GM15510 (cell line): ENCODE measurements around the gene KRT4.

Experiments
- POLR2A ChIP-seq: IDR thresholded peaks from 3 replicates; pipeline ENCODE4 v1.6.1; 2011; ENCODE audit warnings: borderline replicate concordance; ENCODE audit not compliant: insufficient read length; ENCODE audit errors: extremely low read depth

The KRT4 gene

DNA sequence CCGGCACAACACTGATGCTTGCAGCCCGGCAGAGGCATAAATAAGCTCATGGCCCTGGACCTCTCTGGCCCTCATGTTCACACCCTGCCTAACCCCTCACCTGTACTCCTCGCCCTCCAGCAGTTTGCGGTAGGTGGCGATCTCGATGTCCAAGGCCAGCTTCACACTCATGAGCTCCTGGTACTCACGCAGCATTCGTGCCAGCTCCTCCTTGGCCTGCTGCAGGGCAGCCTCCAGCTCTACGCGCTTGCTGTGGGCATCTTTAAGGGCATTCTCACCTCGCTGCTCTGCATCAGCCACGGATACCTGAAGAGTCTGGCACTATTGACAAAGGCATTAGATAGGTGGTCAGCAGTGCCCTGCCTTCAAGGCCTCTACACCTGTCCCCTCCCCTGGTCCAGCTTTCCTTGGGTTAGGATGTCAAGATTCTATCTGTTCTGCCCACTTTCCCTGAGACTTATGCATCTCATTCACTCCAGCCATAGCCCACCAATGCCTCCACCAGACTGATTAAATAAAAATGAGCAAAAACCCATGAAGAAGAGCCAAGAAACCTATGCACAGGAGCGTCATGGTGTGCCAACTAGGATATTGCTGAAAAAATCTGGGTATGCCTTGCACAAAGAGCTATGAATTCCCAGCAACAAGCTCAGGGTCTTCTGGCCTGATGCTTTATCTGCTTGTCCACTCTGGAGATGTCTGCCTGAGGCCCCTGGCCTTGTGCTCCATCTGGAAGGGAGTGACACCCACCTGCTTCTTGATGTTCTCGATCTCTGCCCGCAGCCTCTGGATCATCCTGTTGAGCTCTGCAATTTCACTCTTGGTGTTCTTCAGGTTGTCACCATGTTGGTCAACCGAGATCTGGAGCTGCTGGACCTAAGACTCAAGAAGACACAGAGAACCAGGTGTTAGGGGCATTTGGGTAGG lies 6.1 kb downstream of the KRT4 start:
- TF ChIP-seq POLR2A = no peak

DNA sequence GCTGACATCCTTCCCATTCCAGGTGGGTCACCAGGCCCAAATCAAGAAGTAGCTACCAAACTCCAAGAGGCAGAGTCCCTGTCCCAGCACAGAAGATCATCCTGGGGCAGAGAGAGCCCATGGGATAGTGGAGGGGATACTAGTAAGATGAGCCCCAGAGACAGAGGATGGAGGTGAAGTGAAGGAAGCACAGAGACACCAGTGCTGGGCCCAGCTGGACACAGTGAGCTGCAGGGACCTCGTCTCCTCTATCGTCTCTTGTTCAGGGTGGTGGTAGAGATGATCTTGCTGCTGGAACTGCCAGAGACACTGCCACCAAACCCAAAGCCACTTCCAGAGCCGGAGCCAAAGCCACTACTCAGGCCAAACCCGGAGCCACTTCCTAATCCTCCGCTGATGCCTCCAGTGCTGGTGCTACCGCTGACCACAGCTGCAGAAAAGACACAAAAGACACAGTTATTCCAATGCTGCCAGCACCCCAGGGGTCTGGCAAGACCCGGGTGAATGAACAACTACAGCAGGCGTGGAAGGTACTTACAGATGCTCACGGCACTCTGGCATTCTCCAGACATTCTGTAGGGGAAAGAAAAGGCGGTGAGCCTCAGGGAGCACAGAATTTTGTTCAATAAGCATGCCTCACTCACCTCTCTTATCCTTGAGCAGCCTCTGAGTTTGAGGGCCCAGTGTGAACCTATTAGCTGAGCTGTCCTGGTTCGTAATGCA lies 6.9 kb downstream of the KRT4 start:
- no peak for TF ChIP-seq POLR2A

DNA sequence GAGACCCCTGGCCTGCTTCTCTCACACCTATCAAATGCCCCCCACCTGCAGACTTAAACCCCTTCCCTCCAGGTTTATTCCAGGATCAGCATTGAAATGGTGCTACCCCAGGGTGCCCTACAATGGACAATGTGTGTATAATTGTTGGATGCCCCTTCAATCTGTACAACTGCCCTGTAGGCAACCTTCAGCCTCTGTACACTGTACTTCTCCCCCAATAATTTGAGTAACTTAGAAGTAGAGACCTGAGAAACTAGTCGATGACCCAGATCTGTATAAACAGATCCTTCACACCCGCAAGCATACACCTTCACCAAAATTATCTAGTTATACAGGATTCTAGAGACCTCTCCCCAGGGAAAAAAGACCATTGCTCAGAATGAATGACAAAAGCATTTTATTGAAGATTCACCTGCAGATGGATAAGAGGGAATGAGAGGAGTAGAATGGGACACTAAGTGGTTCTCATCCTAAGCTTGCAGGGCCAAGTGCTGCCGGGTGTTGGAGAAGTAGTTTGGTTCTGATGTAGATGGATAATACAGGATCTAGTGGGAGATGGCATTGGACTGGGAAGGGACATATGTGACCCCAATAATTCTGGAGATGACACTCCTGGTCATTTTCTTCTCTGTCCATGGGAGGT lies 7.6 kb downstream of the KRT4 start:
- TF ChIP-seq POLR2A = no peak

DNA sequence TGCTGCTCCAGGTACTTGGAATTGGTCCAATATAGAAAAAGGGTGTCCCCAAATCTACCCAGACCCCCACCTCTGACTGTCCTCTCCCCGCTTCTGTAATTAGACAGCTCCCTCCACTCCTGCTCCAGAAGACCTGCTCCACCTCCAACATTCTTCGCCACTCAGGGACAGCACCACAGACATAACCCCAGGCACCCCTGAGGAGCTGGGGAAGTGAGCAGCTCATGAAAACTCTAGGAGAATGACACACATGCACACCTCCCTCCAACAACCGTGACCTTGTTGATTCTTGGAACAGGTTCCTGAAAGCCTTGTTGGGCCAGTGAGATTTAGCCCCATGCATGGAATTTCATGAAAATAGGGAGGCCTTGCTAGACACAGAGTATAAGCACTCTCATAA lies 8.2 kb downstream of the KRT4 start:
- no peak for TF ChIP-seq POLR2A

DNA sequence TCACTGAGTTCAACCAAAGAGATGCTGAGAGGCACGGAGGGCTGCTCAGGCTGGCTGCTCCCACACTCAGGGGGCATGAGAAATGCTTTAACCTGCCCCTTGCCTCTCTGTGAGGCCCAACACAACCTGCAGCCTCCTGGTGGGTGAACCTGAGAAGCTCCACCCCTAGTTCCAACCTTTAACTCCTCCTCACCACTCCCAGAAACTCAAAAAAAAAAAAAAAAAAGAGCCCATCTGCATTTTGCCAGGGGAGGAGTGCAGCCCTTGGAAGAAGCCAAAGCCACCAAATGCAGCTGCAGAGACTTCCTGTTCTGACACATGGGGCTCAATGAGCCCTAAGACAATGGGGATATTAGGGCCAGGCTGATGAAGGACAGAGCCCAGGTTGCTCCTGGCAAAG lies 8.9 kb downstream of the KRT4 start:
- TF ChIP-seq POLR2A = no peak

DNA sequence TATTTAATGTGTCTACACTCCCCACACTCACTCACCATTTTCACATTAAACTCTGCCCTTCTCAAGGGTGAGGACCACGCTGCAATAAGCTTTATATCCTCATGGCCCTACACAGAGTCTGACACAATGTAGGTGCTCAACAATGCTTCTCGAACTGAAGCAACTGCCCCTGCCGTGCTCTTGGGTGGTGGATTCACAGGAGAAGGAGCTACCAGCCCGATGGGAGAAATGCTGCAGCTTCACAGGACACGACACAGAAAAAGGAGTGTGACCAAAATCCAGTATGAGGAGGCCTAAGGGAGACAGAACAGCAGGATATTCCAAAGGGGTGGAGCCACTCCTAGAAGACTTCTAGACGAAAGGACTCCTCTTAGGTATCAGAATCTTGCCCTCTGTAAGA lies 11.5 kb downstream of the KRT4 start:
- no peak for TF ChIP-seq POLR2A

DNA sequence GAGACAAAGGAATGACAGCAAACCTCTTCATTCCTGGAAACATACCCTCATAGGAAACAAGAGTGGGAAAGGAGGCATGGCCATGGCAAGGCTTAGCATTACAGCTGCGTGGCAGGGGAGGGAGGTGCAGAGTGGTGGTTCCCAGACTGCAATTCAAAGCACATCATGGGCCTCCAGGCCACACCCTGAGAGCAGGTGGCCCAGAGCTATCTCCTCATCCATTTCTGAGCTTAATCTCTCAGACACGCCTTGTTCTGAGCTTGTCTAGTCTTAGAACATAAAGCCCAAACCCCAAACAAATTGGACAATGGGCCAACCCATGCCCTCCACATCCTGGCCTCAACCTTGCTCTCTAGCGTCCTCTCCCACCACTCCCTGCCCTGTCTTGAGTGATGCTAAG lies 12.1 kb downstream of the KRT4 start:
- no peak for TF ChIP-seq POLR2A

DNA sequence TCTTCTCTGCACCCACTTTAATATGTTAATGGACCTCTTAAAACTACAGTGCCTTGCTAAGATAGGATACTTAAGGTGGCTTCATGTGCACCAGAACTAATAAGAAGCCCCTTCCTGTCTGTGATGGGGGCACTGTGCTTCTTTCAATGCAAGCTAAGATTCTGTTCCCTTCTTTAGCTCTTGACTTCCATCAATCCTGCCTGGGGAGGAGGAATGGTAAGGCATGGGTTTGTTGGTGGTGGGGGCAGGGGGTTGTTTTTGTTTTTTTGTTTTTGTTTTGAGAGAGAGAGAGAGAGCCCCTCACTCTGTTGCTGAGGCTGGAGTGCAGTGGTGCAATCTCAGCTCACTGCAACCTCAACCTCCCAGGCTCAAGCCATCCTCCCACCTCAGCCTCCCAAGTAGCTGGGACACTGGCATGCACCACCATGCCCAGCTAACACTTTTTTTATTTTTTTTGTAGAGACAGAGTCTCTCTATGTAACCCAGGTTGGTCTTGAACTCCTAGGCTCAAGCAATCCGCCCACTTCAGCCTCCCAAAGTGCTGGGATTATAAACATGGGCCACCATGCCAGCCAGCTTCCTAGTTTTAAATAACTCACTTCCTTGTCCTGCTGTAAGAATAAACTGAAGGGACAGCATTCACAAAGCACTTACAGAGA lies 13.5 kb downstream of the KRT4 start:
- TF ChIP-seq POLR2A = no peak

DNA sequence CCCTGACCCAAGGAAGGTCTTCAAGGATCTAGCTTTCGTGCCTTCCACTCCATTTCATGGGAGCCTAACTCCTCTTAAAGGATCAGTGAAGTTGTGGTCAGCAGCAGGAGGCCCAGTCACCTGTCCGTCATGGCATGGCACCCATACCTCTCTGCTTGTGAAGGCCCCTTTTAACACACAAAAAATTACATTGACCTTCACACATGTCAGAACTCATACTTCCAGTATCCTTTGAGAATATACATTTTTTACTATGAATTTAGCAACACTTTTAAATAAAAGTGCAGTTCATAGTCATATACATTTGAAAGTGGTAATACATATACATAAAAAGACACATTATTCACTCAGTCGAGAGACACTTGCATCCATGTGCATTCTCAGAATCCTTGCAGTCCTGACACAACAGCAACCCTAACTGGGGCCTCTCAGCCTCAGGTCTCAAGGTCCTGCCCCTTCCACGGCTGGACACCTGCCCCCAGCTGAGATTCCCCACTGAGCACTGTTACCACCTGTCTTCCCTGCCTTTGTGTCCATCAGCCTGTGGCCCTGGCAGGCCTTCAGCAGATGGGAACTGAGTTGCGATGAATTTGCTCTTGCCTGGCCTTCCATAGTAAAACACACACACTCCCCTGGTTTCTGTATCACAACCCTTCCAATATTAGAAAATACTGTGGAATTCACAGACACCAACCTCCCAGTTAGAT lies 14.3 kb downstream of the KRT4 start:
- TF ChIP-seq POLR2A = no peak

DNA sequence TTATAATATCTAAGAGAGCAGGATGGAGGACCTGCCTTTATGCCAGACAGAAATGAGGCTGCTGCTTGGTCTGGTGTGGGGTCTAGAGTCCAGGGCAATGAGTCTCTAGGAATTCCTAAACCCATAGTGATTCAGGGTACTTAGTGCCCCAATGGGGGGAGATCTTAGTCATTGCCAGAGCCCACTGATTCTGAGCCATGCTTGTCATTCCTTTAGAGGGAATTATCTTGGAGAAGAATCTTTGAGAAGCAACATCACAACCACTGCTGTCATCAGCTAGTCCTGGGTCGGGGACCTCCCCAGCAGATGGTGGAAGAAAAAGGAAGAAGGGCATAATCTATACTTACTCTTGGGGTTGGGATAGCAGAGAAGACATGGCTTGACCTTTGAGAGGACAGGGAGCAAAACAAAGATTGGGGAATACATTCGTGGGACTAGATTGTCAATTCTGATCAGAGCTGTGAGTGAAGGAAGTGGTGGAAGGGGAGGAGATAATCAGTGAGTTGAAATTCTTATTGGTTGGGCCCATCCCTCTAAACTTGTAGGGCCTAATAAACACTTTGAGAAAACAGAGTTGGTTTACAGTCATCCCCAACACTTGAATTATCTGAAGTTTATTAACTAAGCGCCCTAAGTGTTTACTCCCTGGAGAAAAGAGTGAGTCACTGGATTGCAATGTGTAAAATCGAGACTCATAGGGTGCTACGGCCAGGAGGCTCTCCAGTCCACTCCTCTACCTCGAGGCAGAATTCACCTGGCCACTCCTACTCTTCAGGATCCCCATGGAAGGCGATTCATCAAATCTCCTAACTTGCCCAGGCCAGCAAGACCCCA lies 15.0 kb downstream of the KRT4 start:
- no peak for TF ChIP-seq POLR2A

DNA sequence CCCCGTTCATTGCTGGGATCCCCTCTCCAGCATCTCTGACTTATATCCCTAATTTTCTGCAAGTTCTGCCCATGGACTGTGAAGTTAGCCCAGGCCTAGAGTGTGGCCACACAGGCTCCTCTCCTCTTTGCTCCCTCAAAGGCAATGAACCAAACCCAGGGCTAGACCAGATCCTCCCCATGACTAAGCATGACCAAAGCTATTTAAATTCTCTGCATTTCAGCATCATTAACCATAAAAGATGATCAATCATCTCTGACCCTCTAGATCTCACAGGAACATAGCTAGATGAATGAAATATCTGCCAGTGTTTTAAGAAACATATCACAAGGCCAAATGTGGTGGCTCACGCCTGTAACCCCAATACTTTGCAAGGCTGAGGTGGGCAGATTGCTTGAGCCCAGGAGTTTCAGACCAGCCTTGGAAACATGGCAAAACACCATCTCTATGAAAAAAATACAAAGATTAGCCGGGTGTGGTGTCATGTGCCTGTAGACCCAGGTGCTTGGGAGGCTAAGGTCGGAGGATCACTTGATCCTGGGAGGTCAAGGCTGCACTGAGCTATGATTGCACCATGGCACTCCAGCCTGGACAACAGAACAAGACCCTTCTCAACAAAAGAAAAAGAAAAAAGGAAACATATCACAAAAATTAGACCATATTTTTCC lies 15.8 kb downstream of the KRT4 start:
- no peak for TF ChIP-seq POLR2A

DNA sequence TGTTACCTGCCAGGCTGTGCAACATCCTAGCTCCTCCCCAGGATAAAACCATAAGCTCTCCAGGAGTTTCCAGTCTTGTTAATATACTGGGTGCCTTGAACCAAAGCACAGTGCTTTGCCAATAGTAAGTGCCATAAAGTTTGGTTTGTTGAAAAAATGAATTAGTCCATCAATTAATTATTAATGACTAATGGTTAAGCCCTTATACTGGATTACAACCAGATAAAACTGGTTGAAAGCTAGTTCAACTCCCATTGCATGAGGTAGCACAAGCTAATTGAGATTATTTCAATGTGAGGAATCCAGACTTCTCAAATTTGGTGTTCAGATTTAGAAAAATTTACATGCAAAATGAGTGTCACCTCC lies 16.4 kb downstream of the KRT4 start:
- TF ChIP-seq POLR2A = no peak
